NCI-H2227 treated with DMSO at 0.1 percent for 48 hours (cell line): Measurements from ENCODE around the gene PYGB.

Experiments used
- DNase-seq: peaks from one replicate; lab custom pipeline; 2025; lab: John Stamatoyannopoulos, UW

PYGB gene

DNA sequence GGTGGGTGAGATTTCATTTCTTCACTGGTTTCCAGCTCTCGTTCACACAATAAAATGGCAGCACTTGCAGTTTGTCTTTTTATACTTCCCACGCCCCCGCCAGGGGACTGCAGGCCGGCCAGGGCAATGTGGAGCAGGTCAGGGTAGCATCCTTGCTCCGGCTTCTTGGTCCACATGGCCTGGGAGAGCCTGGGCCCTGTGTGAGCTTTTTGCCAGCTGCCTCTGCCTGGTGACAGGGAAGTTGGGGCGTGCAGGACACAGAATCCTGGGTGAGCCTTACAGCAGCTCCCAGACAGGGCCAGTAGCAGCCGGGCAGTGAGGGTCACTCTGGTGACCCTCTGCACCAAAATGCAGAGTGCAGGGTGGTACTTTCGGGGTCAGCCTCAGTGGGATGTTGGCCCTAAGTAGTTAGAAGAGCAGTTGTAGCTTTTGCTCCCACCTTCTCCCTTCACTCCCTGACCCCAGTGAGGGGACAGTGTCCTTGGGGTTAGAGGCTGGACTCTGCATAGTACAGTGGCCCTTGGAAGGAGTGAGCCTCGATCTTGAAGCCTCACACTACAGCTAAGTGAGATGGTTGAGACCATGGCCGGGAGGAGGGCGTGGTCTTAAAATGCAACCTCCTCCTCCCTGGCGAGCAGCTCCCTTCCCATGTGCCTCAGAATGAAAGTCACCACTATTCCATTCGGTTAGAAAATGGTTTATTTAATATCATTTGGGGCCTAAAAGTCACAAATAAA is 23.8 kb downstream of the PYGB start:
- no peak for DNase-seq

DNA sequence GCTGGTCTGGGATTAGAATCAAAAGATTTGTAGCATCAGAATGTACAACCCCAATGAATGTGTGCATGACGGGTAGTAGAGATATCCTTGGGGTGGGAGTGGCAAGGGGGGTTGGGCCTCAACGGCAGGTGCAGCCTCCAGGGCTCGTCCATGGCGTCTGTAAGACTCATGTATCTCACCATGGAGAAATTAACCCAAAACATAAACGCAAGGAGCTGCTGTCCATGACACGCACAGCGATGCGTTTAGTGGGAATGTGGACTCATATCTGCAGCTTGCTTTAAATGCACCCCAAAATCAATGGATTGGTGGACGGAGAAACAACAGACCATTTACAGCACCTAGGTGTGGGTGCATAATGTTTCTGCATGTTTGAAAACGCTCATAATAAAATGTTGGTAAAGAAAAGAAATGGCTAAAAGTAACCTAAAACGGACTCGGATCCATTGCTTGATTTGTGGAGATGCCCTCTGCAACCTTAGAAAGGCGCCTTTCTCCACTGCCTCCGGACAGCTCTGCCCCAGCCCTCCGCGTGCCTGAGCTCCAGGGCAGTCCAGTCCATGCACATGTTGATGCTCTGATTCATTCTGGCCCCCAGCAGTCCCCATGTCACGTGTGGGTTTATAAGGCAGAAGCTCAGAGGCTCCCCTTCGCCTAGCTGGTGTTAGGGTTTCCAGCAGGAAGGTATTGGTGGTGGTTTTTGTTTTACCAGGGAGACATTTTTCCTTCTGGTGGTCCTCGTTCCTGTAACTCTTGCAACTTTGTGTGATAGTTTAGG is 24.5 kb downstream of the PYGB start:
- DNase-seq: no peak

DNA sequence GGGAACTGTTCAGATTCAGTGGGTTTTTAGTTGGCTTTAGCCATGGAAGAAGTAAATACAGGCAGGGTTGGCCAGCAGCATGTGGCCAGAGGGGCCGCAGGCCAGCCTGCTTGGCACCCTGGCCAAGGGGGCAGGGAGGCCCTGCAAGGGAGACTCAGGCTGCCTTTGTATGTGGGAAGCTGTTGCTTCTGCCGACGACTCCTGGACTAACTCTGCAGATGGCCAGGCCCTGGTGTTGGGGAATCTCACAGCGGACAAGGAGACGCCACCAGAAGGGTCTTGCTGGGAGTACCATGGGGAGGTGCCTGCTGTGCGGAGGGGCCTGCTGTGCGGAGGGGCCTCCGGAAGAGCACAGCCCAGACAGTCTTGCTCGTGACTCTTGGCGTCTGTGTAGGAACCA is 25.2 kb downstream of the PYGB start:
- no peak for DNase-seq

DNA sequence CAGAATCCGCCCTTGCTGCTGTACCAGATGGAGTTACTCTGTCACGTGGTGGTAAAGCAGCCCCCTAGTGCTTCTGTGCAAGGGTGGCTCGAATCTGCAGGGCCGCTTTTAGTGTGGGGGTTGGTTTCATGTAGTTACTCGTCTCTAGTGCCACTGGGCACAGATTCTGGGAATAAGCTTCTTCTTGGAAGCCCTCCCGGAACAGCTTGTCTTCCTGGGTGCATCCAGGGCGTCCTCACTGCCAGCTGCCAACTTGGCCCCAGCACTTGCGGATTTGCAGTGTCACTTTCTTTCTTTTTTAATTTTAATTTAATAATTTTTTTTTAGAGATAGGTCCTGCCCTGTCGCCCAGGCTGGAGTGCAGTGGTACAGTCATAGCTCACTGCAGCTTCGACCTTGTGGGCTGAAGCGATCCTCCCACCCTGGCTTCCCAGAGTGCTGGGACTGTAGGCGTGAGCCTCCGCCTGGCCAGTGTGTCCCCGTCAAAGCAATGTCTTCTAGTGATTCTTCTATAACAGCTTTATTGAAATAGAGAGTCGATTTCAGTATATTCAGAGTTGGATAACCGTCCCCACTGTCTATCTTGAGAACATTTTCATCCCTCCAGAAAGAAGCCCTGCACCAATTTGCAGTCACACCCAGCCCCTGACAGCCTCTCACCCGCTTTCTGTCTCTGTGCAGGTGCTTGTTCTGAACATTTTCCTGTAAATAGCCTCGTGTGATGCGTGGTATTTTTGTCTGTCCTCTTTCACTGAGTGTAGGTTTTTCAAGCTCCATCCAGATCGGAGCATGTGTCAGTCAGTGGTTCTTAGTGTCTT is 25.9 kb downstream of the PYGB start:
- no peak for DNase-seq

DNA sequence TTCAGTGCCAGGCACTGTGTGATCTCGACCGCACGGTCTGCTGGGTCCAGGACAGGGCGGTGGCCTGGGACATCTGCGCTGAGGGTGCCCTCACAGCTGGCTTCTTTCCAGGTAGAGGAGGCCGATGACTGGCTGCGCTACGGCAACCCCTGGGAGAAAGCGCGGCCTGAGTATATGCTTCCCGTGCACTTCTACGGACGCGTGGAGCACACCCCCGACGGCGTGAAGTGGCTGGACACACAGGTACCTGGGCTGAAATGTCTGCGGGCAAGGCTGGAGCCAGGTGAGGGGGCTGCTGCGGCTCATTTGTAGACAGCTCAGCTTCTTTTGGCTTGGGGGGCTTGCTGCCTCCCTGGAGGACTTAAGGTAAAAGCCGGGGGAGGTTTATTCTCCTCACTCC is 26.6 kb downstream of the PYGB start:
- DNase-seq: no peak

DNA sequence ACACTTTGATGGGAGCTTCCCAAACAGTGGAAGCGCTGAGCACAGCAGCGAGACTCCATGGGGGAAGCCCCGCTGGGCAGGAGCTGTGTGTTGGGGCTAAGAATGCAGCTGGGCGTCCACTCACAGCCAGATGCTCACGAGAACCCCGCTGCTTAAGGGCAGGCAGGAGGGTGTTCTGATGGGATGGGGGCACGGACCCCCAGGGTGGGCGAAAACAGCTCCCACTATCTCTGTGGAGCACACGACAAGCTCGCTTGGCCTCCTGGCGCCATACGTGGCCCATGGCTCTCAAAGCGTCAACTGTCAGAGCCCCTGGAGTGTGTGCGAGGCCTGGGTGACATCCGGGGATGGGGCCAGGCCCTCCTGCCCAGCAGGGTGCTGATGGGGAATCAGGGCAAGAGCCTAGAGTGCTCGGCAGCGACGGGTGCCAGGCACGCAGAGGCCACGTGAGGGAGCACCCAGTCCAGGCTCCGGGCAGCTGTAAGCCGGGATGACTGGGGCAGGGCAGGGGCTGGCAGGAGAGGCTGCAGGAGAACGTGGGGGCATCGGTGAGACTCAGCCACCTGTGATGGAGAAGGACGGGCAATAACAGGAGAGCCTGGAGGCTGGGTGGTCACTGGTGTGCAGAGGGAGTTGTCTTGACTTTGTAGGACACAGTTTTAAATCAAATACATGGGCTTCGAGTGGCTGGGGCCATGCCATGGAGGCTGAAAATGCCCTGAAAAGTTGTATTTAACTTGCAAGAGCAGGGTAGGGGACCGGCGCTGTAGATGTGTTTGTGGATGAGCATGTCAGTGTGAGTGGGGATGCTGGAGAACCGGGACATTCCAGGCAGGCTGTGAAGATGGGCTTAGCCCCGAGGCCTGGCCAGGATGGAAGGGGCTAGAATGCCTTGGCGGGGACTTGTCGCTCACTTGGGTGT is 27.3 kb downstream of the PYGB start:
- no peak for DNase-seq

DNA sequence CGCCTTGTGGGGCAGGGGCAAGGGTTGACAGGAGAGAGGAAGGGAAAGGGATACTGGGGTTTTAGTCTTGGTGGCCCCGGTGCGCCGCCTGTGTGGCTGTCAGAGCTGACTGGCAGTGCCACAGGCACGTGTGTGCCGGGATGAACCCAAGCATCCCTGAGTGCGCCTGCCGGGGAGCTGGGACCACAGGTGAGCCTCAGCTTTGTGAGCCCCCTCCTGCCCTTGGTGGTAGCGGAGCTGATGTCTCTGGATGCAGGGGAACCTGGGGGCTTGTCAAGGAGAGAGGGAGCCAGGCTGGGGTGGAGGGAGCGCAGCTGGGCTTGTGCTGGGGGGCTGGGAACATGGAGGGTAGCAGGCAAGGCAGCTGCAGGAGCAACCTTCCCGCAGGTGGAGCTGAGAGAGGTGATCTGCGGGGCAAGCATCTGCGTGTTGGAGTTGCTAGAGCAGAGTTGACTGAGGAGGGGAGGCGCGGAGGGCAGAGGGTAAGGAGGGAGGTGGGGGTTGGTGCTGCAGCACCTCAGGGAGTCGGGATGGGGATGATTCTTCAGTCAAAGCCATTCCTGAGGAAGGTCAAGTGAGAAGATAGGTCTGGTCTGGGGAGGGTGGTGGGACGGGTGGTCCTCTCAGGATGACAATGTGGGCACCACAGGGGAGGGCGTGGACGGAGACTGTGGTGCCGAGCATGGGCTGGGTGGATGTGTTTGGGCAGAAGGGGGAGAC is 28.1 kb downstream of the PYGB start:
- no peak for DNase-seq

DNA sequence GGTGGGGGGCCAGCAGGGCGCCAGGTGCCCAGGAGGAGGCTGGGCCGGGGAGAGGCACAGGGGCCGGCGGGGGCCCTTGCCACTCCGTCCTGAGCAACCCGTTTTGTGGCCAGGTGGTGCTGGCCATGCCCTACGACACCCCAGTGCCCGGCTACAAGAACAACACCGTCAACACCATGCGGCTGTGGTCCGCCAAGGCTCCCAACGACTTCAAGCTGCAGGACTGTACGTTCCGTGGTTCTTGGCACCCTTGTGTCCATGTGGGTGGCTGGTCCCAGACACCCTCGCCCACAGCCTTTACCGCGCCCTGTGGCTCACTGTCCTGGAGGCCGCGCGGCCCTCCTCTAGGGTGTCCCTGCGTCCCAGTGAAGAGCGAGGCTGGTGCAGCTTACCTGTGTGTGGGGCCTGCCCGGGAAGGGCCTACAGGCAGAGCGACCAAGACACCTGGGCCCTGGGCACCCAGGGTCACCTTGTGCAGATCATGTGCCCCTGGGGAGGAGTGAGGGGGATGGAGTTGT is 28.7 kb downstream of the PYGB start:
- no peak for DNase-seq

DNA sequence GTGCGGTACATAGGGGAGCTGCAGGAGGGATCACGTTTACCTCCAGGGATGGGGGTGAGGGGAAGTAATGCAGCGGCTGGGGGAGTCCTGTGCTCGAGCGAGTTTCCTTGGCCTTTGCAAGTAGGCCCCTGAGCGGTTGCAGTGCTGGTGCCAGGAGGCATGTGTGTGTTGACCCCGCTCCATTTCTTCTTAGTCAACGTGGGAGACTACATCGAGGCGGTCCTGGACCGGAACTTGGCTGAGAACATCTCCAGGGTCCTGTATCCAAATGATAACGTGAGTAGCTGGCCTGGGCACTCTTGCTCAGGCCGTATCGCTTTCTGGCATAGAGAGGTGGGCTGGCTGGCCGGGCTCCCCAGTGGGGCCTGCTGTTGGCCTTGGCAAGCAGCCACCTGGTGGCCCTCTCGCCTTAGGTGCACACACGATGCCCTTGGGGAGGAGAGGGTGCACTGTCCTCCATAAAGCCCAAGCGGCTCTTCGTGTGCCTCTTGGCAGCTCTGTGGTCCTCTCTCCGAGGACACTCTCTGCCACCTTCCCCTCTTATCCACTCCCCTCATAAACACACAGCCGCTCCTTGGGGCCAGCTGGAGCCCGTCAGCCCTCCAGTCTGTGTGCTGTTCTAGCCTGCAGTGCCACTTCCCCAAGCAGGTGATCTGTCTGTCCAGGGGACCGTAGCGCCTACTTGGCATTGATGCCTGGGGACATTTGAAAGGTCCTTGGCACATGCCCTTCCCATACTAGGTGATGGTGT is 29.3 kb downstream of the PYGB start:
- no peak for DNase-seq

DNA sequence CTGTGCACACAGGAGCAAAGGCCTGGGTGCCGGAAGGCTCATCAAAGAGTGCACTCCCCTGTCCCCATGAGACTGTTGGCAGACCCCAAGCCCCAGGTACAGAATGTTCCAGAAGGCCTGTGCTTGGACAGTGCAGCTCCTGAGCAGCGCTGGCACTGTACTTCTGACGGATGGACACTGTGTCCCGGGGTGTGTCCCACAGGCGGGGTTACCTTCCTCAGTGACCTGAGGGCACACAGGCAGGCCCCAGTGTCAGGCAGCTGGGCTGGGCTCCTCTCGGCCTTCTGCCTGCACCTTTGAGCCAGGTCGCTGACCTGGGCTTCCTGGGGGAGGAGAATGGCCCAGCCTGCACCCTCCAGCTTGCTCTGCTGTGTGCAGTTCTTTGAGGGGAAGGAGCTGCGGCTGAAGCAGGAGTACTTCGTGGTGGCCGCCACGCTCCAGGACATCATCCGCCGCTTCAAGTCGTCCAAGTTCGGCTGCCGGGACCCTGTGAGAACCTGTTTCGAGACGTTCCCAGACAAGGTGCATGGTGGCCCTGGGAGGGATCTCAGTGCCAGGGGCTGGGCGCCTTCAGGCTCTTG is 30.1 kb downstream of the PYGB start:
- no peak for DNase-seq

DNA sequence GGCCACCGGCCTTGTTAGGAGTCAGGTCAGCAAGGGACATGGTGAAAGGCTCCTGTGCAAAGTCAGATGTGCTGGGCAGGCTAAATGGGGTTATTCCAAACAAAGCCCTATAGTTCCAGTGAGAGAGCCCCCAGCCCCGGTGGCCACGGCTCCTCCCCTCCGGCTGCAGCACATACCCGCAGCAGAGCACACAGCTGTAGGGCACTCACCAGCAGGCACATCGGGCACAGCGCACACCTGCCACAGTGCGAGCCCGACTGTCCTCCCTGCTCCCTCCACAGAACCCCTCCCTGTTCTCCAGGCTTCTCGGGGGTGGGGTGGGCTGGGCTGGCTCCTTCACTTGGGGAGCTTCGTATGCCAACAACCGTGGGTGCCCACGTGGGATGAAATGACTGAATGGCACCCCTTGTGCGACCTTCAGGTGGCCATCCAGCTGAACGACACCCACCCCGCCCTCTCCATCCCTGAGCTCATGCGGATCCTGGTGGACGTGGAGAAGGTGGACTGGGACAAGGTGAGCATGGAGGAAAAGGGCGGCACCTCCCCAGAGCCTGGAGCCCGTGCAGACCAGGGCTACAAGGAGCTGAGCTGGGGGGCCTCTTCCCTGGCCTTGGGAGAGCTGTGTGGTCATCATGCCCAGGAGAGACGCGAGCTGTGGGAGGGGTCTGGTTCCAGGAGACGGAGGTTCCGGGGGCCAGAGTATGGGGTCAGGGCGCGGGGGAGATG is 30.9 kb downstream of the PYGB start:
- no peak for DNase-seq

DNA sequence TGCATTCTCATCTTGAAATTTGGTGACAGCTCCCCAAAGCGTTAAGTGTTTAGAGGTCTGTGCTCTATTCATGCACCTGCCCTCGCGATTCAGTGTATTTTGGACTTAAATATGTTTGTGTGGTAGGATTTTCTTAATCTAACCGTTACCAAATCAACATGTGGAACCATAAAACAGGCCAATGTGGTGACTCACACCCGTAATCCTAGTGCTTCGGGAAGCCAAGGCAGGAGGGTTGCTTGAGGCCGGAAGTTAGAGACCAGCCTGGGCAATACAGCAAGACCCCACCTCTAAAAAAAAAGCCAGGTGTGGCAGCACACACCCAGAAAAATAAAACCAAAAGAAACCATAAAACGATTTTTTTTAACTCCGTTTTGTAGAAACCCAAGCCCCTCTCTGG is 31.5 kb downstream of the PYGB start:
- no peak for DNase-seq

DNA sequence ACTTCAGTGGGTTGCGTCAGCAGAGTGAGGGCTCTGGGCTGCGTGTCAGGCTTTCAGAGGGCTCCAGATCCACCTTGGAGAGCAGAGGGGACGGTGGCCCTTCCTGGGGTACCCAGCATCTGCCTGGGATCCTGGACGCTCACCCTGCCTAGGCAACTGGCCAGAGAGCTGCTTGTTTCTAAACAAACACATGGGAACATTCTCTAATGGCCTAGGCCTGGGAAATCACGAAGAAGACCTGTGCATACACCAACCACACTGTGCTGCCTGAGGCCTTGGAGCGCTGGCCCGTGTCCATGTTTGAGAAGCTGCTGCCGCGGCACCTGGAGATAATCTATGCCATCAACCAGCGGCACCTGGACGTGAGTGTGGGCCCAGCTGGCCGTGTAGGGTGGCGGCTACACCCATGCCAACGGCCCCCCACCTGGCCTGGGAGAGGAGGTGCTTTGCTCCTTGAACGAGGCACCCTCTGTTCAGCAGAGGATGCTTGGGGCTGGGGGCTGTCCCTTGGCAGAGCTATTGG is 32.2 kb downstream of the PYGB start:
- no peak for DNase-seq

DNA sequence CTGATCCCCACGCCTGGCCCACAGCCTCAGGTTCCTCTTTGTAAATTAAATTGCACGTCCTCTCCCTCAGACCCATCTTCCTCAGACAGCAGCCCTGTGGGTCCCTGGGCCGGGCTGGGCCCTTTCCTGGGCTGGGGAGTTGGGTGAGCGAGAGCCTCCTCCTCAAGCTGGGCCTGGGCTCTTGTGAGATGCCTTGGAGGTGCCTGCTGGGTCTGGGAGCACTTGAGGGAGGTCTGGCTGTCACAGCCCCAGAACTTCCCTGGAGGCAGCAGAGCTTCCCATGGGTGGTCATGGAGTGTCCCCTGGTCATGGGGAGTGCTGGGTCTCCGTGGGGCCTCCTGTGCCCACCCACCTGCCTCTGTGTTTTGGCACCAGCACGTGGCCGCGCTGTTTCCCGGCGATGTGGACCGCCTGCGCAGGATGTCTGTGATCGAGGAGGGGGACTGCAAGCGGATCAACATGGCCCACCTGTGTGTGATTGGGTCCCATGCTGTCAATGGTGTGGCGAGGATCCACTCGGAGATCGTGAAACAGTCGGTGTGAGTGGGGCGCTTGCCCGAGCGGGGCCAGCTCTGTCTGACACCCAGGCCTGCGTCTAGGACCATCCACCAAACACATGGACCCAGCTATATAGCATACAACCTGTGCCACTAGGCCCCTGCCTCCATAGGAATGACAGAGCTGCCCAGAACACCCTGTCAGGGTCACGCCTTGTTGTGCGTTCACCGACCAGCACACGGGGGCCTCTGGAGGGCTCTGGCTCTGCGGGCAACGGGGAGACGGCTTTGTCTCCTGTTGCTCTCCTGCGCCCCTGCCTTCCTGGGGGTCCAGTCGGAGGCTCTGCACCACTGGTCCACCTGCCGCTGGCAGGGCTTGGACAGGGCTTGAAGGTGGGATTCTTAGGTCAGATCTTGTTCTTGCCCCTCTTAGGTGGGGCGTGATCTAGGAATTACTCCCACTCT is 33.0 kb downstream of the PYGB start:
- no peak for DNase-seq

DNA sequence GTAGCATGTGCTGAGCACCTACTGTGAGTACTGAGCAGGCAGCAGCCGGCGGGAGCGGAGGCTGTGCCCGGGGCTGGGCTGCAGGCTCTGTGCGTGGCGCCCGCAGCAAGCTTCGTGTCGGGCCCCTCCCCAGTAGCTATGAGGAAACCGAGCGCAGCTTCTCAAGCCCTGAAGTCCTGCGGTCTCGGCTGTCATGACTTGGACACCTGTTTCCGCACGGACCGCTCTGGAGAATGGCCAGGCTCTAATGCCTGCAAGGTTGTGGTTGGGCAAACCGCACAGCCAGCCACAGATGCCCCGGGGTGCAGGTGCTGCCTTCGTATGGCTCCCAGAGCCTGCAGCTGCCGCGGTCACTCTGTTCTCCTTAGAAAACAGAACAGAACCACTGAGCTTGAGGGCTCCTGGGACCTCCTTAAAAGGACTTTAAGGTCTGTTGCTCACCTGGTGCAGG is 33.7 kb downstream of the PYGB start:
- DNase-seq: no peak

DNA sequence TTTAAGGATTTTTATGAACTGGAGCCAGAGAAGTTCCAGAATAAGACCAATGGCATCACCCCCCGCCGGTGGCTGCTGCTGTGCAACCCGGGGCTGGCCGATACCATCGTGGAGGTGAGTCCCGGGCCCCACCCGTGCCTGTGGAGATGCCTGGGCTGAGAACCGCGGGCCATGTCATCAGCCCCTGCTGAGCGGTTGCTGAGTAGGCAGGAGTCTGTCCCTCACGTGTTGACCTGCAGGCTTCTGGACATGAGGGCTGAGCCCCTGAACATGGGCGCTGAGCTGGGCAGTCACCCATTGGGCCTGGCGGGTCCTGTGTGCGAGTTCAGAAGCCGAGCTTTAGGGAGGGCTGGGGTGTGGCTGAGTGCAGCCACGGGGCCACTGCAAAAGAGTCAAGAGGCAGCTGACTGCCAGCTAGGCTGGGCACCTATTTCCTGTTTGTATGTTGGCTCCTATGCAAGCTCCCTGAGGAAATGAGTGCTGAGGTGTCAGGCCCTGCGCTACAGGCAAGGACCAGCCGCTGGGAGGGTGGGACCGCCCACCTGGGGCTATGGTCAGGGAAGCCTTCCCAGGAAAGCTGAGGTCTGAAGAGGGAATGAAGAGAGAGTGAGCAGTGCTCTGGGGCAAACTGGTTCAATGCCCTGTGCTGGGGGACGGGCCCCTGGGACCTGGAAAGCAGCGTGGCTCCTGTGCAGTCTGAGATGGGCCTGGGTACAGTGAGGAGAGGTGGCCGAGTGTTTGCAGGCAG is 34.3 kb downstream of the PYGB start:
- DNase-seq: no peak

DNA sequence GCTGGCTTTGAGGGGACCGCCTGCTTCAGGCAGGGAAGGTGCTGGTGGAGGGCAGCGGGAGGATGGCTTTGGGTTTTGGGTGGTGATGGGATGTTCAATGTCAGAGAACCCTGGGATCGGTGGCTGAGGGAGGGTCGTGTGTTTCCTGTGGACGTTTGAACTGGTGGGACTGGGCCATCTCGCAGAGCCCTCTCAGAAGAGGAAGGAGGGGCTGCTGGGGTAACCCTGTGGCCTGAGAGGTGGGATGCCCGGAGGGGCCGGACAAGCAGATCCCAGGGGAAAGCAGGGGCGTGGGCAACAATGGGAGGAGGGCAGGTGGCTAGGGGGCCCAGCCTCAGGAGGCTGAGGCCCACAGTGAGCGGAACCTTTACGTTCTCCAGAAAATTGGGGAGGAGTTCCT is 34.9 kb downstream of the PYGB start:
- DNase-seq: no peak
